AG09319 (cell line): ENCODE measurements around the gene DUSP22.

Experiments
- DNase-seq: peaks from one replicate; pipeline ENCODE4 v3.0.0-alpha.2; 2010; ENCODE audit warnings: low read depth; ENCODE audit errors: extremely low read depth
- CTCF ChIP-seq: IDR thresholded peaks from 2 replicates; pipeline ENCODE4 v1.5.1; 2011; ENCODE audit warnings: low read depth, mild to moderate bottlenecking, inconsistent platforms, low read length, moderate library complexity

The DUSP22 gene

GRCh38 chr6:299104-299980 lies 7.1 kb downstream of the DUSP22 start:
- no peak for DNase-seq
- no peak for TF ChIP-seq CTCF

GRCh38 chr6:300026-300425 lies 7.7 kb downstream of the DUSP22 start:
- no peak for TF ChIP-seq CTCF
- no peak for DNase-seq

- no peak for TF ChIP-seq CTCF
- no peak for DNase-seq
These were observed 8.4 kb downstream of the DUSP22 start for GRCh38 chr6:300494-301198.

GRCh38 chr6:301526-301925 lies 9.2 kb downstream of the DUSP22 start:
- TF ChIP-seq CTCF, result no peak
- DNase-seq, result no peak

GRCh38 chr6:301929-302705 lies 9.8 kb downstream of the DUSP22 start:
- TF ChIP-seq CTCF, result no peak
- no peak for DNase-seq

- TF ChIP-seq CTCF, result no peak
These were observed 10.5 kb downstream of the DUSP22 start for GRCh38 chr6:302760-303159.

GRCh38 chr6:303263-303662 lies 11.0 kb downstream of the DUSP22 start:
- no peak for TF ChIP-seq CTCF
- DNase-seq, result no peak

More at GRCh38 chr6:302760-303159, 10.5 kb downstream of the DUSP22 start:
- DNase-seq, result no peak
